MCF 10A (cell line): Measurements from ENCODE around the gene DSTYK. TPM values are rescaled to one million over a fixed set of nuclear protein-coding genes. Genes with fewer than 3 reads are reported as not detected.

Experiments
- BruUV-seq: library from RNA; stranded (reverse); fragments of 400-500 nt; replicated peaks from 2 replicates; lab custom pipeline; 2021; lab: Mats Ljungman, UMichigan
- CTCF ChIA-PET: fragments of 300-600 bp; sonication (Branson Sonifier 250); formaldehyde crosslinking; extraction: SDS; loops from one replicate; lab custom pipeline; 2021; ENCODE audit warnings: antibody characterized with exemption, inconsistent platforms; lab: Yijun Ruan, JAX
- POLR2A ChIA-PET: fragments of 300-600, 350-650 bp; sonication (Branson Sonifier 250); formaldehyde crosslinking; extraction: SDS; loops from one replicate; lab custom pipeline; 2020; ENCODE audit warnings: antibody characterized with exemption, inconsistent platforms; lab: Yijun Ruan, JAX
- DNase-seq: peaks from one replicate; pipeline ENCODE4 v3.0.0-alpha.2; 2018; ENCODE audit not compliant: unreplicated experiment
- H3K27ac Mint-ChIP-seq: one replicate; pipeline ENCODE4 v1.8.0; 2022; ENCODE audit warnings: mild to moderate bottlenecking, low read depth, mixed read lengths; ENCODE audit not compliant: unreplicated experiment
- H3K27me3 Mint-ChIP-seq: one replicate; pipeline ENCODE4 v1.8.0; 2022; ENCODE audit warnings: mixed read lengths; ENCODE audit not compliant: insufficient read depth, unreplicated experiment
- H3K36me3 Mint-ChIP-seq: one replicate; pipeline ENCODE4 v1.8.0; 2022; ENCODE audit warnings: mild to moderate bottlenecking, moderate library complexity, mixed read lengths; ENCODE audit not compliant: insufficient read depth, unreplicated experiment
- H3K4me1 Mint-ChIP-seq: one replicate; pipeline ENCODE4 v1.8.0; 2022; ENCODE audit warnings: mixed read lengths; ENCODE audit not compliant: insufficient read depth, unreplicated experiment
- H3K4me3 Mint-ChIP-seq: one replicate; pipeline ENCODE4 v1.8.0; 2022; ENCODE audit warnings: mild to moderate bottlenecking, moderate library complexity, mixed read lengths; ENCODE audit not compliant: unreplicated experiment
- H3K9me3 Mint-ChIP-seq: one replicate; pipeline ENCODE4 v1.8.0; 2022; ENCODE audit warnings: mixed read lengths; ENCODE audit not compliant: unreplicated experiment
- CTCF ChIP-seq: fragments of 200-600 bp; IDR thresholded peaks from one replicate; pipeline ENCODE4 v1.8.0; 2022; ENCODE audit warnings: antibody characterized with exemption, mild to moderate bottlenecking; ENCODE audit not compliant: unreplicated experiment
- intact Hi-C: fragments of 100-400 bp; cut with micrococcal nuclease; formaldehyde crosslinking; loops from 2 replicates; pipeline ENCODE4 v1.14.1; 2022
- total RNA-seq: library from RNA; stranded (reverse); gene quantifications from 2 replicates; pipeline ENCODE4 v1.2.3, GENCODE V29; 2022

DSTYK gene
- total RNA-seq, 1 experiment from 2014 or later, result 18.4 TPM

GRCh38 chr1:205224736-205225135 lies 13.2 kb upstream of the DSTYK start:
- Mint-ChIP-seq H3K4me1 (peaks cover 20% of the 10 kb centered on the region), H3K27me3 (no peaks in the 10 kb centered on the region), H3K4me3 (no peak overlapping the region), H3K9me3 (no peaks in the 10 kb centered on the region), H3K36me3 (no peaks in the 10 kb centered on the region), H3K27ac (no peak overlapping the region)
- intact Hi-C loops, result loop anchor here (5.0 kb wide), 1 partner anchor 82 kb away; no protein-coding TSS in a partner anchor
- ChIA-PET CTCF (interaction anchor here (0.6 to 12.2 kb wide), 7 partner anchors 14 to 286 kb away, joined by 3 to 487 read pairs (median 5); no protein-coding TSS in a partner anchor), POLR2A (interaction anchor here (0.6 to 8.7 kb wide), 4 partner anchors 14 to 731 kb away, joined by 3 to 121 read pairs (median 38); partner anchors contain the start of gene DSTYK)
- BruUV-seq, result no TSS peak
- no peak for DNase-seq
- TF ChIP-seq CTCF, result no peak

- no peaks in the 10 kb centered on the region for H3K4me1 Mint-ChIP-seq
- DNase-seq, result no peak
- H3K27ac Mint-ChIP-seq, result no peak overlapping the region
- no peaks in the 10 kb centered on the region for H3K36me3 Mint-ChIP-seq
- TF ChIP-seq CTCF, result no peak
- BruUV-seq, result no TSS peak
- ChIA-PET POLR2A (interaction anchor here (0.7 to 2.7 kb wide), 2 partner anchors 9 to 45 kb away, joined by 3 to 15 read pairs; partner anchors contain the start of gene DSTYK), CTCF (interaction anchor here (0.5 to 4.2 kb wide), 2 partner anchors 35 to 112 kb away, joined by 6 to 25 read pairs; no protein-coding TSS in a partner anchor)
- peaks cover 7% of the 10 kb centered on the region for H3K27me3 Mint-ChIP-seq
- H3K9me3 Mint-ChIP-seq, result no peaks in the 10 kb centered on the region
- intact Hi-C loops, result no loop called here
- no peak overlapping the region for H3K4me3 Mint-ChIP-seq
Observed at GRCh38 chr1:205220421-205220820, 8.9 kb upstream of the DSTYK start.

GRCh38 chr1:205217418-205217817 lies 5.9 kb upstream of the DSTYK start:
- BruUV-seq, result no TSS peak
- DNase-seq, result no peak
- ChIA-PET CTCF (interaction anchor here (0.6 to 4.2 kb wide), 8 partner anchors 11 to 691 kb away, joined by 3 to 25 read pairs (median 3); partner anchors contain the start of gene TMCC2), POLR2A (interaction anchor here (0.7 to 1.4 kb wide), 2 partner anchors 11 to 100 kb away, joined by 3 to 10 read pairs; partner anchors contain the start of gene TMCC2)
- peaks cover 12% of the 10 kb centered on the region for H3K27me3 Mint-ChIP-seq
- intact Hi-C loops, result no loop called here
- no peak for TF ChIP-seq CTCF
- no peaks in the 10 kb centered on the region for H3K9me3 Mint-ChIP-seq
- H3K36me3 Mint-ChIP-seq, result no peaks in the 10 kb centered on the region
- H3K4me3 Mint-ChIP-seq, result no peak overlapping the region
- no peak overlapping the region for H3K27ac Mint-ChIP-seq
- H3K4me1 Mint-ChIP-seq, result no peaks in the 10 kb centered on the region

GRCh38 chr1:205216588-205216987 lies 5.1 kb upstream of the DSTYK start:
- DNase-seq, result no peak
- Mint-ChIP-seq H3K4me1 (peaks cover 5% of the 10 kb centered on the region), H3K27ac (no peak overlapping the region), H3K36me3 (peaks cover 2% of the 10 kb centered on the region), H3K4me3 (no peak overlapping the region), H3K9me3 (no peaks in the 10 kb centered on the region), H3K27me3 (peaks cover 12% of the 10 kb centered on the region)
- no TSS peak for BruUV-seq
- CTCF ChIA-PET, result interaction anchor here (2.1 to 4.2 kb wide), 2 partner anchors 13 to 39 kb away, joined by 6 to 25 read pairs; no protein-coding TSS in a partner anchor
- intact Hi-C loops, result no loop called here
- TF ChIP-seq CTCF, result no peak
- POLR2A ChIA-PET, result interaction anchor here (1.4 kb wide), 1 partner anchor 11 kb away, joined by 10 read pairs; the partner anchor contains the start of gene TMCC2
